Measurements from ENCODE around the gene GRID2.

The GRID2 gene

GRCh38 chr4:92519727-92520126 lies 216.0 kb downstream of the GRID2 start:
- H3K4me3 ChIP-seq (replicated peaks; ENCODE audit: low read depth, low read length): no peak overlapping the region
- no peak for TF ChIP-seq CTCF (IDR thresholded peaks at IDR 0.05; ENCODE audit: low read depth, low read length, missing control alignments)
- no peak for DNase-seq (ENCODE audit: extremely low read depth, low read depth)

- no peak overlapping the region for H3K4me3 ChIP-seq (replicated peaks; ENCODE audit: low read depth, low read length)
- TF ChIP-seq CTCF (IDR thresholded peaks at IDR 0.05; ENCODE audit: low read depth, low read length, missing control alignments): no peak
- DNase-seq (ENCODE audit: extremely low read depth, low read depth): no peak
These were observed 216.8 kb downstream of the GRID2 start for GRCh38 chr4:92520563-92520962.

- H3K4me3 ChIP-seq (replicated peaks; ENCODE audit: low read depth, low read length): no peak overlapping the region
- no peak for DNase-seq (ENCODE audit: extremely low read depth, low read depth)
- no peak for TF ChIP-seq CTCF (IDR thresholded peaks at IDR 0.05; ENCODE audit: low read depth, low read length, missing control alignments)
These were observed 218.2 kb downstream of the GRID2 start for GRCh38 chr4:92521941-92522340.

- no peak overlapping the region for H3K4me3 ChIP-seq (replicated peaks; ENCODE audit: low read depth, low read length)
- no peak for DNase-seq (ENCODE audit: extremely low read depth, low read depth)
- TF ChIP-seq CTCF (IDR thresholded peaks at IDR 0.05; ENCODE audit: low read depth, low read length, missing control alignments): no peak
These were observed 218.6 kb downstream of the GRID2 start for GRCh38 chr4:92522356-92522755.

GRCh38 chr4:92524131-92524530 lies 220.4 kb downstream of the GRID2 start:
- DNase-seq (ENCODE audit: extremely low read depth, low read depth): no peak
- no peak overlapping the region for H3K4me3 ChIP-seq (replicated peaks; ENCODE audit: low read depth, low read length)
- TF ChIP-seq CTCF (IDR thresholded peaks at IDR 0.05; ENCODE audit: low read depth, low read length, missing control alignments): no peak

- no peak overlapping the region for H3K4me3 ChIP-seq (replicated peaks; ENCODE audit: low read depth, low read length)
- no peak for DNase-seq (ENCODE audit: extremely low read depth, low read depth)
- TF ChIP-seq CTCF (IDR thresholded peaks at IDR 0.05; ENCODE audit: low read depth, low read length, missing control alignments): no peak
These were observed 224.8 kb downstream of the GRID2 start for GRCh38 chr4:92528541-92528940.

GRCh38 chr4:92529510-92529909 lies 225.7 kb downstream of the GRID2 start:
- no peak for DNase-seq (ENCODE audit: extremely low read depth, low read depth)
- no peak overlapping the region for H3K4me3 ChIP-seq (replicated peaks; ENCODE audit: low read depth, low read length)
- TF ChIP-seq CTCF (IDR thresholded peaks at IDR 0.05; ENCODE audit: low read depth, low read length, missing control alignments): no peak
